IMR-90 (cell line): Measurements from ENCODE around the gene PHEX.

ENCODE experiments used
- CEBPB ChIP-seq: IDR thresholded peaks from 2 replicates; pipeline ENCODE4 v1.6.1; 2012; ENCODE audit warnings: low read depth, low read length, improper control_type of control experiment
- MAFK ChIP-seq: IDR thresholded peaks from 2 replicates; pipeline ENCODE4 v1.6.1; 2012; ENCODE audit warnings: low read depth, low read length, improper control_type of control experiment
- MXI1 ChIP-seq: IDR thresholded peaks from 2 replicates; pipeline ENCODE4 v1.6.1; 2012; ENCODE audit warnings: low read depth, mild to moderate bottlenecking, low read length, moderate library complexity, borderline replicate concordance
- POLR2A ChIP-seq: IDR thresholded peaks from 2 replicates; pipeline ENCODE4 v1.6.1; 2012; ENCODE audit warnings: mild to moderate bottlenecking, low read depth, low read length
- RAD21 ChIP-seq: IDR thresholded peaks from 2 replicates; pipeline ENCODE4 v1.6.1; 2012; ENCODE audit warnings: low read length, improper control_type of control experiment
- RFX5 ChIP-seq: IDR thresholded peaks from 2 replicates; pipeline ENCODE4 v1.8.0; 2012; ENCODE audit warnings: low read depth, mild to moderate bottlenecking, low read length, moderate library complexity
- SMC3 ChIP-seq: fragments of 150-350 bp; IDR thresholded peaks from 2 replicates; pipeline ENCODE4 v1.6.1; 2016; ENCODE audit warnings: low read depth, mild to moderate bottlenecking, antibody characterized with exemption, low read length, moderate library complexity
- TF ChIP-seq, protein P1 (sequence below): conservative IDR thresholded peaks from 2 replicates; pipeline ENCODE4 v1.5.1; 2012; ENCODE audit warnings: mild to moderate bottlenecking, low read depth, low read length, improper control_type of control experiment
- TF ChIP-seq, protein P2 (sequence below): fragments of 150-350 bp; IDR thresholded peaks from 2 replicates; pipeline ENCODE4 v1.6.1; 2017; ENCODE audit warnings: mild to moderate bottlenecking, antibody characterized with exemption, low read length, low read depth
- TF ChIP-seq, protein P3 (sequence below): fragments of 150-350 bp; IDR thresholded peaks from 2 replicates; pipeline ENCODE4 v1.6.1; 2016; ENCODE audit warnings: low read depth, mild to moderate bottlenecking, low read length, moderate library complexity, borderline replicate concordance

DNA sequence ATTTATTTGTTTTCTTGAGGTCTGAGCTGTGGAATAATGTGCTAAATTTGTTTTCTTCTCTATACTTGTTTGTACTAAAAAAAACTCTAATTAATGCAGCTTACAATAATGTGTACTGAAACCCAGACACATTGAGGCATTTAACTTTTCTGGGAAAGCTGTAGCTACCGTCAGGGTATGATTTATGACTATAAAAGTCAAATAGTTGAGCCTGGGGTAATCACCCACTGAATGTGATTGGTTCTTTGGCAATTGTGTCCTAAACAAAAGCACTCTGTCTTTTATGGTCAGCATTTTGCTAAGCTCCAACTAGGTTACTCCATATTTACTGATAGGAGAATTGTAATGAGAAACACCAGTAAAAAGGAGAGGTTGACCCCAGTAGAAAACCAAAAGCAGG is 174.7 kb downstream of the PHEX start:
- TF ChIP-seq CEBPB (no peak), RFX5 (no peak), POLR2A (no peak), MAFK (no peak), RAD21 (no peak), MXI1 (no peak), SMC3 (no peak)
- TF ChIP-seq, protein P1, sequence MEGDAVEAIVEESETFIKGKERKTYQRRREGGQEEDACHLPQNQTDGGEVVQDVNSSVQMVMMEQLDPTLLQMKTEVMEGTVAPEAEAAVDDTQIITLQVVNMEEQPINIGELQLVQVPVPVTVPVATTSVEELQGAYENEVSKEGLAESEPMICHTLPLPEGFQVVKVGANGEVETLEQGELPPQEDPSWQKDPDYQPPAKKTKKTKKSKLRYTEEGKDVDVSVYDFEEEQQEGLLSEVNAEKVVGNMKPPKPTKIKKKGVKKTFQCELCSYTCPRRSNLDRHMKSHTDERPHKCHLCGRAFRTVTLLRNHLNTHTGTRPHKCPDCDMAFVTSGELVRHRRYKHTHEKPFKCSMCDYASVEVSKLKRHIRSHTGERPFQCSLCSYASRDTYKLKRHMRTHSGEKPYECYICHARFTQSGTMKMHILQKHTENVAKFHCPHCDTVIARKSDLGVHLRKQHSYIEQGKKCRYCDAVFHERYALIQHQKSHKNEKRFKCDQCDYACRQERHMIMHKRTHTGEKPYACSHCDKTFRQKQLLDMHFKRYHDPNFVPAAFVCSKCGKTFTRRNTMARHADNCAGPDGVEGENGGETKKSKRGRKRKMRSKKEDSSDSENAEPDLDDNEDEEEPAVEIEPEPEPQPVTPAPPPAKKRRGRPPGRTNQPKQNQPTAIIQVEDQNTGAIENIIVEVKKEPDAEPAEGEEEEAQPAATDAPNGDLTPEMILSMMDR = no peak
- TF ChIP-seq, protein P2, sequence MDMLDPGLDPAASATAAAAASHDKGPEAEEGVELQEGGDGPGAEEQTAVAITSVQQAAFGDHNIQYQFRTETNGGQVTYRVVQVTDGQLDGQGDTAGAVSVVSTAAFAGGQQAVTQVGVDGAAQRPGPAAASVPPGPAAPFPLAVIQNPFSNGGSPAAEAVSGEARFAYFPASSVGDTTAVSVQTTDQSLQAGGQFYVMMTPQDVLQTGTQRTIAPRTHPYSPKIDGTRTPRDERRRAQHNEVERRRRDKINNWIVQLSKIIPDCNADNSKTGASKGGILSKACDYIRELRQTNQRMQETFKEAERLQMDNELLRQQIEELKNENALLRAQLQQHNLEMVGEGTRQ = no peak
- TF ChIP-seq, protein P3, sequence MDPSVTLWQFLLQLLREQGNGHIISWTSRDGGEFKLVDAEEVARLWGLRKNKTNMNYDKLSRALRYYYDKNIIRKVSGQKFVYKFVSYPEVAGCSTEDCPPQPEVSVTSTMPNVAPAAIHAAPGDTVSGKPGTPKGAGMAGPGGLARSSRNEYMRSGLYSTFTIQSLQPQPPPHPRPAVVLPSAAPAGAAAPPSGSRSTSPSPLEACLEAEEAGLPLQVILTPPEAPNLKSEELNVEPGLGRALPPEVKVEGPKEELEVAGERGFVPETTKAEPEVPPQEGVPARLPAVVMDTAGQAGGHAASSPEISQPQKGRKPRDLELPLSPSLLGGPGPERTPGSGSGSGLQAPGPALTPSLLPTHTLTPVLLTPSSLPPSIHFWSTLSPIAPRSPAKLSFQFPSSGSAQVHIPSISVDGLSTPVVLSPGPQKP = no peak
